GM23248 (cell line): Measurements from ENCODE around the gene KAZALD1.

Experiments
- EZH2 ChIP-seq: fragments of 200-600 bp; sonication (generic); IDR thresholded peaks from 2 replicates; pipeline ENCODE4 v1.6.1; 2018; ENCODE audit warnings: antibody characterized with exemption, mild to moderate bottlenecking; ENCODE audit not compliant: insufficient read depth, poor library complexity, severe bottlenecking
- EZH2phosphoT487 ChIP-seq: fragments of 200-600 bp; sonication (generic); IDR thresholded peaks from 2 replicates; pipeline ENCODE4 v1.6.1; 2018; ENCODE audit warnings: antibody characterized with exemption, moderate library complexity, mild to moderate bottlenecking, low read depth; ENCODE audit not compliant: insufficient read depth

GRCh38 chr10:101110856-101111523 is 49.2 kb downstream of the KAZALD1 start:
- TF ChIP-seq EZH2phosphoT487 (no peak), EZH2 (no peak)
